ENCODE measurements around the gene HK3. TPM values are rescaled to one million over a fixed set of nuclear protein-coding genes. Genes with fewer than 3 reads are reported as not detected.

HK3 gene, protein sequence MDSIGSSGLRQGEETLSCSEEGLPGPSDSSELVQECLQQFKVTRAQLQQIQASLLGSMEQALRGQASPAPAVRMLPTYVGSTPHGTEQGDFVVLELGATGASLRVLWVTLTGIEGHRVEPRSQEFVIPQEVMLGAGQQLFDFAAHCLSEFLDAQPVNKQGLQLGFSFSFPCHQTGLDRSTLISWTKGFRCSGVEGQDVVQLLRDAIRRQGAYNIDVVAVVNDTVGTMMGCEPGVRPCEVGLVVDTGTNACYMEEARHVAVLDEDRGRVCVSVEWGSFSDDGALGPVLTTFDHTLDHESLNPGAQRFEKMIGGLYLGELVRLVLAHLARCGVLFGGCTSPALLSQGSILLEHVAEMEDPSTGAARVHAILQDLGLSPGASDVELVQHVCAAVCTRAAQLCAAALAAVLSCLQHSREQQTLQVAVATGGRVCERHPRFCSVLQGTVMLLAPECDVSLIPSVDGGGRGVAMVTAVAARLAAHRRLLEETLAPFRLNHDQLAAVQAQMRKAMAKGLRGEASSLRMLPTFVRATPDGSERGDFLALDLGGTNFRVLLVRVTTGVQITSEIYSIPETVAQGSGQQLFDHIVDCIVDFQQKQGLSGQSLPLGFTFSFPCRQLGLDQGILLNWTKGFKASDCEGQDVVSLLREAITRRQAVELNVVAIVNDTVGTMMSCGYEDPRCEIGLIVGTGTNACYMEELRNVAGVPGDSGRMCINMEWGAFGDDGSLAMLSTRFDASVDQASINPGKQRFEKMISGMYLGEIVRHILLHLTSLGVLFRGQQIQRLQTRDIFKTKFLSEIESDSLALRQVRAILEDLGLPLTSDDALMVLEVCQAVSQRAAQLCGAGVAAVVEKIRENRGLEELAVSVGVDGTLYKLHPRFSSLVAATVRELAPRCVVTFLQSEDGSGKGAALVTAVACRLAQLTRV
- not detected for total RNA-seq

DNA sequence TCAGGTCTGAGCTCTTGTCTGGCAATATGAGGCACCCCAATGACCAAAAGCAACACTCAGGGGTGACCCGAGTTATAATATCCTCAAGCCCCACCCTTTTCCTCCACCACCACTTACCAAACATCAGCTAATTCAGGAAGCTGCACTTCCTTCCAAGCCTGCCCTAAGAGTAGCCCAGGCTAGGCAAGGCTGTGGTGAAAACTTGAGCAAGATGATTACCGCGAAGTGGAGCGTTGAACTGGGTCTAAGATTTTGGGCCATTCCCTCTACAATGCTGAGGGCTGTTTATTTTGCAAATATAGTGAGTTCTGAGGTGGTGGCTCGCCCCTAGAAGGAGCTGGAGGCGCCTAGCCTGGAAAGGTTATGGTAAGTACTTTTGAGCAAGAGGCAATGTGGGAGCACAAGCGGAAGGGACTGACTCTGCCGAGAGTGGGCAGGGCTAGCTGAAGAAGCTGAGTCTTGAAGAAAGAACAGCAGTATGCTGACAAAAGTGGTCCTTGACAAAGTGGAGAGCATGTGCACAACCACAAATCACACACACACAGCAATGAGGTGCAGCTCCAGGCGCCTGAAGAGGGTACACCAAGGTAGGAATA, at the start of gene HK3:
Gene HK3 (minus strand): TSS at position 51 of the 596 bp plus-strand sequence. CDS start 3,187 bp downstream, outside the sequence.
- intact Hi-C loops (cut with micrococcal nuclease): no loop called here
- Mint-ChIP-seq H3K36me3 (ENCODE audit: low read depth) (peaks cover 6% of the 10 kb centered on the region), H3K4me1 (ENCODE audit: low read depth) (peaks cover 51% of the 10 kb centered on the region), H3K9me3 (peaks cover 2% of the 10 kb centered on the region), H3K27ac (no peak within 1 kb of the TSS), H3K4me3 (no peak within 1 kb of the TSS), H3K27me3 (ENCODE audit: low read depth) (no peaks in the 10 kb centered on the region)
- DNase-seq: no peak
- CTCF ChIA-PET: interaction anchor here (1.4 kb wide), 1 partner anchor 239 kb away, joined by 7 read pairs; no protein-coding TSS in a partner anchor

DNA sequence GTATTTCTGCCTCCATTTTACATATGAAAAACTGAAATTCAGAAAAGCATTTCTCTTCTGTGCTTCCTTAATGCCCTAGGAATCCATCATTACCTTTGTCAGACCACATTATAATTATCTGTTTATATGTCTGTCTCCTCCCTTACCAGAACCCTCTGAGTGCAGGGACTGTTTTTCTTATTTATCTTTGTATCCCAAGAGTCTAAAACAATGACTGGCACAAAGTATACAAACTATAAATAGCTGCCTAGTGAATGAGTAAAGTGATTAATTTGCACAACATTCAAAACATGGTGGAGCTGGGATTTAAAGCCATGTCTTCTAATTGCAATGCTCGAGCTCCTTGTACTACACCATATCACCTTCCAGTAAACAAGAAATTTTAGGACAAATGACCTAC, 49.3 kb upstream of the HK3 start:
- H3K27me3 Mint-ChIP-seq (ENCODE audit: low read depth): no peaks in the 10 kb centered on the region
- no peaks in the 10 kb centered on the region for H3K9me3 Mint-ChIP-seq
- H3K4me1 Mint-ChIP-seq (ENCODE audit: low read depth): no peaks in the 10 kb centered on the region
- CTCF ChIA-PET: interaction anchor here (0.6 kb wide), 1 partner anchor 1457 kb away, joined by 6 read pairs; no protein-coding TSS in a partner anchor
- peaks cover 21% of the 10 kb centered on the region for H3K36me3 Mint-ChIP-seq (ENCODE audit: low read depth)
- no peak overlapping the region for H3K4me3 Mint-ChIP-seq
- H3K27ac Mint-ChIP-seq: no peak overlapping the region
- no peak for DNase-seq
- intact Hi-C loops (cut with micrococcal nuclease): no loop called here

DNA sequence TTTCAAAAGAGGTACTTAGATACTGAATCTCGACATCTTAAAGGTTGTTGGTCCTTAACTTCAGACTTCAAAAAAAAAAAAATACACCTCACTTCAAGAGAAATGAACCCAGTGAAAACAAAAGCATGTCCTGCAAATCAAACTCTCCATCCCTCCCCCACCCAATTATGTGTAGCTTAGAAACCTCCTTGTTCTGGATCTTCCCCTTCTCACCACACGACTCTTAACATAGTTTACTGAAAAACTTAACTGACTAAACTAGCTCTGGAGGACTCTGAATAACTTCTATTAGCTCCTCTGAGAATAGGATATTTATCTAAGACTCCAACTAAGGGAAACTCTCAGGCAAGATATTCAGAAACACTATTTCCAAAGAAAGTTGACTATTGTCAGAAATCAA, 48.7 kb upstream of the HK3 start:
- no peak for DNase-seq
- Mint-ChIP-seq H3K9me3 (no peaks in the 10 kb centered on the region), H3K27me3 (ENCODE audit: low read depth) (no peaks in the 10 kb centered on the region), H3K4me1 (ENCODE audit: low read depth) (no peaks in the 10 kb centered on the region), H3K36me3 (ENCODE audit: low read depth) (peaks cover 26% of the 10 kb centered on the region), H3K27ac (no peak overlapping the region), H3K4me3 (no peak overlapping the region)
- intact Hi-C loops (cut with micrococcal nuclease): no loop called here
- CTCF ChIA-PET: no interaction called here

DNA sequence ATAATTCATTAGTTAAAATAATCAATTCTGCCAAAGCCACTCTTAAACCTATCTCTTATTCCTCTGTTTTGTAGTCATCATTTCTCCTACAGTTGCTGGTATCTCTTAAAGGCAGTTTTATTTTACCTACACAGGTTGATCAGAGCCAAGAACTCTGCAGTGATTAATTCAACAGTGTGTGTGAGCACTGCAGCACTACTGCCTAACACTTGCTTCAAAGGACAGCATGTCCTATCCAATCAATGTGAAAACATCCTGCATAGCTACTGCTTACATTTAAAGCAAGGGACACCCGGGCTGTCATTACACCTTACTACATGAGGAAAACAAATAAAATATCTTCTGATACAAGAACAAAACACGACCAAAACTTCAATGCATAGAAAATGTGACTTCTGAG, 45.1 kb upstream of the HK3 start:
- no peaks in the 10 kb centered on the region for H3K4me1 Mint-ChIP-seq (ENCODE audit: low read depth)
- CTCF ChIA-PET: no interaction called here
- intact Hi-C loops (cut with micrococcal nuclease): no loop called here
- no peak overlapping the region for H3K4me3 Mint-ChIP-seq
- DNase-seq: no peak
- H3K36me3 Mint-ChIP-seq (ENCODE audit: low read depth): peaks cover 23% of the 10 kb centered on the region
- H3K27ac Mint-ChIP-seq: no peak overlapping the region
- H3K27me3 Mint-ChIP-seq (ENCODE audit: low read depth): no peaks in the 10 kb centered on the region
- H3K9me3 Mint-ChIP-seq: no peaks in the 10 kb centered on the region

DNA sequence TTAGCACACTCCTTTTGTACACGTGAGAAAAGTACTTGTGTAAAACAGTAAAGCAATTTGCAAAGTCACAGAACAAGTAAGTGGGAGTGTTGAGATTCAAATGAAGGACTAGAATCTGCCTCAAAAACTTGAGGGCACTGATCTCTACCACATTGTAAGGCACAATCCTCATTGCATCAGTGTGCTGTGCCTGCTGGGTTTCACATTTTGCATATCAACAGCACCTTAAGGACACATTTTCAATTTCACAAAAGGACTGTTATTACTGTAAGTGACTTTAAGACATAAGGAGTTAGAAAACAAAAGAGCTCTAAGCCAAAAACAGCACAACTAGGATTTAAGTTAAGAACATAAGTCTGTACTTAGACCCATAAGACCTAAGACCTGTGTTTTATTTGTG, 44.7 kb upstream of the HK3 start:
- Mint-ChIP-seq H3K27me3 (ENCODE audit: low read depth) (no peaks in the 10 kb centered on the region), H3K36me3 (ENCODE audit: low read depth) (peaks cover 22% of the 10 kb centered on the region), H3K9me3 (no peaks in the 10 kb centered on the region), H3K4me1 (ENCODE audit: low read depth) (no peaks in the 10 kb centered on the region), H3K27ac (no peak overlapping the region), H3K4me3 (no peak overlapping the region)
- no peak for DNase-seq
- intact Hi-C loops (cut with micrococcal nuclease): no loop called here
- CTCF ChIA-PET: no interaction called here

DNA sequence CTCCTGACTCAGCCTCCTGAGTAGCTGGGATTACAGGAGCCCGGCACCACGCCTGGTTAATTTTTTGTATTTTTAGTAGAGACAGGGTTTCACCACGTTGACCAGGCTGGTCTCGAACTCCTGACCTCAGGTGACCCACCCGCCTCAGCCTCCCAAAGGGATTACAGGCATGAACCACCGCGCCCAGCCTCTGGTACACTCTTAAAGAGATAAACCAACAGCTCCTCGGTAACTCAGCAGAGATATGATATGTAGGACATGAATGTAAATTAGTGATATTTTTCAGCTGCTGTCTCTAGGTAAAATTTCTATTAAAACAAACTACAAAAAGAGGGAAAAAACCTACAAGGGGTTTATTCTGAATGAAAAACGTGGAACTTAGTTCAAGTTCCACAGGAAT, 42.8 kb upstream of the HK3 start:
- intact Hi-C loops (cut with micrococcal nuclease): no loop called here
- CTCF ChIA-PET: no interaction called here
- Mint-ChIP-seq H3K36me3 (ENCODE audit: low read depth) (peaks cover 17% of the 10 kb centered on the region), H3K4me1 (ENCODE audit: low read depth) (no peaks in the 10 kb centered on the region), H3K9me3 (no peaks in the 10 kb centered on the region), H3K4me3 (no peak overlapping the region), H3K27me3 (ENCODE audit: low read depth) (no peaks in the 10 kb centered on the region), H3K27ac (no peak overlapping the region)
- no peak for DNase-seq

DNA sequence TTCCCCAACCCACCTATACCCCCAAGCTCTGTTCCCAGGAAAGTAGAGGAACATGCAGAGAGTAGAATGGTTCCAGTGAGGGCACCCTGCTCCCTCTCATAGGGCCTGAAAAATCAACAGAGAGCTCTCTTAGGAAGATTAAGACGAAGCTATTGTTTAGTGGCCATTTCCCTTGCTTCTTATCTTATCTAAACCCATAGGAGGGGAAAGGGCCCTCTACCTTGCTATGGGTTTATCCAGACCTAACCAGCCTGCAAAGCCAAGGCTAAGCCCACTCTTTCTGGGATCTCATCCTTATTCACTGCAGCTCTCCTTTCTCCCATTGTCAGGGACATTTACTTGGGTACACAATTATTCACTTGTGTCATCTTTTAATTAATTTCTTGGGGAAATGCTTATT, 39.3 kb upstream of the HK3 start:
- Mint-ChIP-seq H3K4me3 (no peak overlapping the region), H3K36me3 (ENCODE audit: low read depth) (peaks cover 12% of the 10 kb centered on the region), H3K27ac (no peak overlapping the region), H3K27me3 (ENCODE audit: low read depth) (no peaks in the 10 kb centered on the region), H3K9me3 (no peaks in the 10 kb centered on the region), H3K4me1 (ENCODE audit: low read depth) (peaks cover 8% of the 10 kb centered on the region)
- no peak for DNase-seq
- intact Hi-C loops (cut with micrococcal nuclease): no loop called here
- CTCF ChIA-PET: interaction anchor here (1.4 kb wide), 1 partner anchor 278 kb away, joined by 6 read pairs; no protein-coding TSS in a partner anchor

DNA sequence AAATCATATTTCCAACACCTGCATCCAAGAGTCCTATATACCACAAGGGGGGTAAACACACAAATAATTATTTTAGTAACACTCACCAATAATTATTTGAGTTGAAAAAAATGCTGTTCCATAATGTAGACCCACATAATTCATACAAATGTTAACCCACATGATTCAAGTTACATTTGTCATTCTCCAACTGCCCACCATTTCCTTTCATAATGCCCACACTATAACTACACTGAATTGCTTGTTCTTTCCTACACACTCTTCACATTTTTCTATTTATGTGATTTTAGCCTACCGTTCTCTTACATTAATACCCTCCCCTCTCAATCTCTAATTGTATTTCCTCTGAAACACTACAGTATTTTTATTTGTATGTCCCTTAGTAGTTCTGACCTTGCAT, 35.9 kb upstream of the HK3 start:
- Mint-ChIP-seq H3K9me3 (no peaks in the 10 kb centered on the region), H3K27me3 (ENCODE audit: low read depth) (no peaks in the 10 kb centered on the region), H3K27ac (no peak overlapping the region), H3K4me3 (no peak overlapping the region), H3K36me3 (ENCODE audit: low read depth) (peaks cover 12% of the 10 kb centered on the region), H3K4me1 (ENCODE audit: low read depth) (peaks cover 16% of the 10 kb centered on the region)
- CTCF ChIA-PET: no interaction called here
- intact Hi-C loops (cut with micrococcal nuclease): no loop called here
- DNase-seq: no peak

DNA sequence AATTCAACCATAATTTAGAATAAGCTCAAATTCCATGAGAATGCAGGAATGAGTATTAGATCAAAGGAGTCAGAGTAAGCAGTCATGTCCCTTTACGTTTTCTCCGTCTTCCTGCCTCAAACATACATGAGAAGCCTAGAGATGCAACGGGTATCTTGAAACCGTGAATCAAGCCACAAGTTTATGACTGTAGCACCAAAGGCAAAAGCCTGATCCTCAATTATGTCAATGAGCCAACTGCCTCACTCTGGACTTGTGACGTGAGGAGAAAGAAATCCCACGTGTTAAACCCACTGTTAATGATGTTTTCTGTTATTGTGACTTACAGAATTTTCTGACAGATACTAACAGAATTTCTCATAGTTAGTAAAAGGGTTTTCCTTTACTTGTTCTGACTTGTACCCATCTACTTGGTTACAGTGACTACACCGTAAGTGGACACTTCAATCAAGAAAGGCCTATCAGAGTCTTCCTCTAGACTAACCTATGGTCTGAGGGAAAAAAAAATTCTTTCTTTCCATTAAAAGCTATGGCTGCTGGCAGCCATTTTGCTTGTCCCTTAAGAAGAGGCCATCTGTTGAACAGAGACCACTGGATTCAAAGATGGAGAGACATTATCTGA, 35.3 kb upstream of the HK3 start:
- H3K27me3 Mint-ChIP-seq (ENCODE audit: low read depth): no peaks in the 10 kb centered on the region
- no peak overlapping the region for H3K27ac Mint-ChIP-seq
- H3K4me3 Mint-ChIP-seq: no peak overlapping the region
- intact Hi-C loops (cut with micrococcal nuclease): no loop called here
- CTCF ChIA-PET: no interaction called here
- peaks cover 16% of the 10 kb centered on the region for H3K4me1 Mint-ChIP-seq (ENCODE audit: low read depth)
- H3K36me3 Mint-ChIP-seq (ENCODE audit: low read depth): peaks cover 14% of the 10 kb centered on the region
- H3K9me3 Mint-ChIP-seq: no peaks in the 10 kb centered on the region
- DNase-seq: no peak

DNA sequence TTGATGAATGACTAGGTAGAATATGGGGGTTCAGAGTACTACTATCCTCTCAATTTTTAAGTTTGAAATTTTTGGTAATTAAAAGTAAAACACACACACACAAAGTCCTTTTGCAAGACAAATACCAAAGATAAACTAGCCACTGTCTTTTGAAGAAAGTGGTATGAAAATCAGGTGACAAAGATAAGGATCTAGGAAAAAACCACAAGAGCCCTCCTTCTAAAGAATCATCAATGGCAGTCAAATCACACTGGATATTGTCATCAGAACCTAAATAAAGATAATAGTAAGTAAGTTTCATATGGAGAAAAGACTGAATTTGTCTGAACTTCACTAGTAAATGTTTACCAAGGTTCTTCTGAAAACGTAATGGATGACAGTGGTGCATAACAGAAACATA, 30.5 kb upstream of the HK3 start:
- no peak overlapping the region for H3K27ac Mint-ChIP-seq
- H3K4me1 Mint-ChIP-seq (ENCODE audit: low read depth): peaks cover 8% of the 10 kb centered on the region
- intact Hi-C loops (cut with micrococcal nuclease): no loop called here
- DNase-seq: no peak
- CTCF ChIA-PET: no interaction called here
- H3K9me3 Mint-ChIP-seq: no peaks in the 10 kb centered on the region
- H3K4me3 Mint-ChIP-seq: no peak overlapping the region
- H3K36me3 Mint-ChIP-seq (ENCODE audit: low read depth): peaks cover 18% of the 10 kb centered on the region
- H3K27me3 Mint-ChIP-seq (ENCODE audit: low read depth): no peaks in the 10 kb centered on the region

DNA sequence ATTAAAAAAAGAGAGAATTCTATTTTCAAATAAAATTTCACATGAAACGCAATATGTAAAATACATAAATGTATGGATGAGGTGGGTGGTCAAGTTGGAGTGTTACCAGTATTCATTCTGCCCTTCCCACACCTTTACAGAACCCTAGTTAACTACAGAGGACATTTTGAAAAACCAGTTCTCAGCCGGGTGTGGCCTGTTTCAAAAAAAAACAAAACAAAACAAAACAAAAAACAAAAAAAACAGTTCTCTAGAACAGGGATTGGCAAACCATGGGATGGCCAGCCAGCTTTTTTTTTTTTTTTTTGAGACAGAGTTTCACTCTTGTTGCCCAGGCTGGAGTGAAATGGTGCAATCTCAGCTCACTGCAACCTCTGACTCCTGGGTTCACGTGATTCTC, 28.4 kb upstream of the HK3 start:
- Mint-ChIP-seq H3K4me3 (no peak overlapping the region), H3K4me1 (ENCODE audit: low read depth) (peaks cover 8% of the 10 kb centered on the region), H3K27ac (no peak overlapping the region), H3K27me3 (ENCODE audit: low read depth) (no peaks in the 10 kb centered on the region), H3K36me3 (ENCODE audit: low read depth) (peaks cover 17% of the 10 kb centered on the region), H3K9me3 (no peaks in the 10 kb centered on the region)
- no peak for DNase-seq
- CTCF ChIA-PET: interaction anchor here (0.7 kb wide), 1 partner anchor 757 kb away, joined by 3 read pairs; no protein-coding TSS in a partner anchor
- intact Hi-C loops (cut with micrococcal nuclease): no loop called here

DNA sequence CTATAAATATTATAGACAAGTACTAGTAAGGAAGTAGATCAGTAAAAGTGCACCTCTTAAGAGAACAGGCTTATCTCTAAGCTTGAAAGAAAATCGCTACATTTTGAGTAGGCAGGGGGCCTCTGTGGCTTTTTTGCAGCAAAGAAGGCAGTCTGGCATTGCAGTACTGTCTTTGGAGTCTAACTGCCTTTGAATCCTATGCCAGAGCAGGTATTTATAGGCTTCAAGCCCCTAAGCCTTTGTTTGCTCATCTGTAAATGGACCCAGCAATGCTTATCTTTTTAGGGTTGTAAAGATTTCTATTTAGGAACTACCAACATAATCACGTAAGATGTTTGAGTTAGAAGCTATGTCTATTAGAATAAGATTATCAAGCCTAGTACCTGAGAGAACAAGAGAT, 23.7 kb upstream of the HK3 start:
- intact Hi-C loops (cut with micrococcal nuclease): no loop called here
- H3K27ac Mint-ChIP-seq: no peak overlapping the region
- peaks cover 10% of the 10 kb centered on the region for H3K36me3 Mint-ChIP-seq (ENCODE audit: low read depth)
- no peaks in the 10 kb centered on the region for H3K4me1 Mint-ChIP-seq (ENCODE audit: low read depth)
- H3K9me3 Mint-ChIP-seq: no peaks in the 10 kb centered on the region
- no peaks in the 10 kb centered on the region for H3K27me3 Mint-ChIP-seq (ENCODE audit: low read depth)
- CTCF ChIA-PET: interaction anchor here (0.7 kb wide), 1 partner anchor 1570 kb away, joined by 3 read pairs; no protein-coding TSS in a partner anchor
- no peak for DNase-seq
- no peak overlapping the region for H3K4me3 Mint-ChIP-seq
